H54 (cell line): ENCODE measurements around the gene MYDGF.
"Not testable (repeated sequence)": the region's sequence is repeated elsewhere in the genome, so short reads cannot be mapped to it uniquely, and the experiment has no call there.

Experiments used
- DNase-seq: peaks from one replicate; pipeline ENCODE4 v3.0.0; 2011; ENCODE audit warnings: low spot score, mixed read lengths; ENCODE audit not compliant: insufficient read length
- FAIRE-seq: peaks from 3 replicates; lab custom pipeline; 2011; peaks lifted over from hg19 to GRCh38; lab: Jason Lieb, UNC
- POLR2A ChIP-seq: IDR thresholded peaks from 2 replicates; pipeline ENCODE4 v1.6.1; 2011; ENCODE audit warnings: low read depth, mild to moderate bottlenecking, low read length

Gene MYDGF

DNA sequence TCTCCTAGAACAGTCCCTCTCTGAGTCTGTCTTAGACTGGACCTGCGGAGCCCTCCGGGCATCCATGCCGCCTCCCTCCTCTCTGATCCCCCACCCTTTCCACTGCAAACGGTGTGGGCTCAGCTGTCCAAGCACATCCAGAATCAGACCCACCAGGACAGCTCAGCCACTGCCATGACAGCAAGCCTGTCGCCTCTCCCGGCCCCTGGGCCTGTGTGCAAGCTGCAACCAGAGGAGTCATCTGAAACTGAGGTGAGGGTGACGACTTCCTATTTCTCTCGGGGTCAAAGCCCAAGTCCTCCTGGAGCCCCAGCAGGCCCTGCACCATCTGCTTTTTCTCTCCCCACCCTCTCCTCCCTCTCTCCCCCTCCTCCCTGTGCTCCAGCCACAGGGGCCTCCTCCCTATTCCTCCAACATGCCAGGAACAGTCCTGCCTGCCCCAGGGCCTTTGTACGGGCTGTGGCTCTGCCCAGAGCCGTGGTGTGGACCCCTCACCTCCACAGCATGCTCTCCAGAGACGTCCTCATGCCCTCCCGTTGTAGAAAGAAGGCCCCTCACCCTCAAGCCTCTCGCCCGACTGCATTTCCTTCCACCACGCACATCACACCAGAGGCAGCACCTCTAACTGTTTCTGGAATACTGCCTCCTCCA is 23.5 kb upstream of the MYDGF start:
- no peak for DNase-seq
- TF ChIP-seq POLR2A: no peak; the same call in 1 of the 2 replicates
- no peak for FAIRE-seq

DNA sequence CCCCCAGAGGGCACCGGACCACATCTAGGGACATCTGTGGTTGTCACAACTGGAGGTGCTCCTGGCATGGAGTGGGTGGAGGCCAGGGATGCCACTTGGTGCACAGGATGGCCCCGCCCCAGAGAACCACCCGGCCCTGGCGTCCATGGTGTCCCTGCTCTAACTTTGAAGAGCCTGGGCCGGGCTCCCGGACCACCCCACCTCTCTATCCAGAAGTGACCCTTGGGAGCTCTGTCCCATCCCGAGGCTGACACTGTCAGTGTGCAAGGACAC is 22.9 kb upstream of the MYDGF start:
- TF ChIP-seq POLR2A: no peak
- FAIRE-seq (no peak), DNase-seq (no peak)

DNA sequence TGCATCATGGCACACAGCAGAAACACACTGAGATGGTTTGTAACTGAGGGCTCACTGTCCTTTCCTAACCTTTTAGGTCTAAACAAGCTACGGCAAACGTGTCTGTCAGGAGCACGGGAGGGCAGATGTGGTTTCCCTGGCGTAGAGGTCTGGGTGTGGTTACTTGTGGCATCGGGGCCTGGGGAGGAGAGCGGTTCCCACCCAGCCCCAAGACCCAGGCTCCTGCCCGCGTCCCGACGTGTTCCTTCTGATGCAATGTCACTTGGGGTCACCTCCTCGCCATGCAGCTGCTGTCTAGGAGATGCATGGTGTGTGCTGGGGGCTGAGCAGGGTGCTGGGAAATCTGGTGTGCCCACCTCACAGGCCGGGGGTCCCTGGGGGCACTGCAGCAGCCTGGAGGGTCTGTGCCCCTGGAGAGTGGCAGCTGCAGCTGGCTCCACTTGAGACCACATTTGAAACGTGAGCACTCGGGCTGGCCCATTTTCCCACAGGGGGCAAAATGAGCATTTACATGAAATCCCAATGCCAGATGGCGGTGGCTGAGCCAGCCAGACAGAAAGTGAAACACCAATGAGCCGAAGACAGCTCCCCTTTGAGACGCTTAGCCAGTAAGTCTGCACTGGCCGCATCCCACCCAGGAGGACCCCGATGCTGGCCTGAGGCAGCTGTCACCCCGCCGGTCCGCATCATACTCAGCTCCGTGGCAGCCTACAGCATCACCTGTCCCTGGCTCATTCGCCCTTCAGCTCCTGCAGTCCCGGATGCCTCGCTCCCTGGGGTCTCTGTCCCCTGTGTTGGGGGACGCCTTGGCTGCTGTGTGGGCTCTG is 22.3 kb upstream of the MYDGF start:
- FAIRE-seq (no peak), DNase-seq (no peak)
- TF ChIP-seq POLR2A: no peak

DNA sequence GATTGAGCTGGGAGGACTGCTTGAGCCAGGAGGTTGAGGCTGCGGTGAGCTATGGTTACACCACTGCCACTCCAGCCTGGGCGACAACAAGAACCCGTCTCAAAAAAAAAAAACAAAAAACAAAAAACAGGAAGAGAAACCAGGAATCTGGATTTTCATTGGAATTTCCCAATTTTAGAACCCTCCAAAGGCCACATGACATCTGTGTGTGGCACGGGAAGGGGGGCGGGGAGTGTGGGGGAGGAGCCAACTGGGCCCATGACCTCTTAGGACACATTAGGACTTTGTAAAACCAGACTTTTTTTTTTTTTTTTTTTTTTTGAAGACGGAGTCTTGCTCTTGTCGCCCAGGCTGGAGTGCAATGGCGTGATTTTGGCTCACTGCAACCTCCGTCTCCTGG is 21.2 kb upstream of the MYDGF start:
- no peak for TF ChIP-seq POLR2A
- no peak for DNase-seq
- FAIRE-seq: no peak

DNA sequence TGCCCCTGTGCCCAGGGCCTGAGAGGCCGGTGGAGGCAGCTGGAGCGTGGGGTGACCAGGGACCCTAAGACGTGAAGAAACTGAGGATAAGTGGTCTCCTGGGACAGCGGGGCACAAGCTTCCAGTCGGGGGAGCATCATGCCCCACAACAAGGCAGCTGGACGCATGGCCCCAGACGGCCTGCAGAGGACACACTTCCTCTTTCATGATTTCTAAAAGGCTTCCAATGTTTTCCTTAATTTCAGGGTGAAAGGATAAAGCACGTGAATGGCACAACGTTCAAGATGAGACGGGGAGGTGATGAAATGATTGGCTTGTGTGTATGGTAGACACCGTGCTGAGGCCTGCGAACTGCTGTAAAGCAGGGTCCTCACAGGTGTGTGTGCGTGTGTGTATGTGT is 20.2 kb upstream of the MYDGF start:
- FAIRE-seq (no peak), DNase-seq (no peak)
- TF ChIP-seq POLR2A: no peak

DNA sequence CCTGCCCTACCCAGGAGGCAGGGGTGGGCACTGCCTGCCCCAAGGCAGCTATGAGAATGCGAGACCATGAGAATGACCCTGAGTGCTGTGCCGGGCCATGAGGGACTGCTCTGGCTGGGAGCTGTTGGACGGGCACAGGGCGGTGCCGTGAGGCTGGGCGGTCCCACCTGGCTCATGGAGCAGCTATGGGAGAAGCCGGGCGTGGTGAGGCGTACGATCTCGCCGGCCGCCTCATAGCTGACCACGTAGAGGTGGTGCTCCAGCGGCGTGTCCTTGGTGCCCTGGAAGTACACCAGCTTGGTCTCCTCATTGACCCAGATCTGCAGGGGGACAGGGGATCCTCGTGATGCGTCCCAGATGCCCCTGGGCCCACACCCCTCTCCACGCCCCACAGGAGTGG is 19.3 kb upstream of the MYDGF start:
- no peak for TF ChIP-seq POLR2A
- FAIRE-seq (no peak), DNase-seq (no peak)

DNA sequence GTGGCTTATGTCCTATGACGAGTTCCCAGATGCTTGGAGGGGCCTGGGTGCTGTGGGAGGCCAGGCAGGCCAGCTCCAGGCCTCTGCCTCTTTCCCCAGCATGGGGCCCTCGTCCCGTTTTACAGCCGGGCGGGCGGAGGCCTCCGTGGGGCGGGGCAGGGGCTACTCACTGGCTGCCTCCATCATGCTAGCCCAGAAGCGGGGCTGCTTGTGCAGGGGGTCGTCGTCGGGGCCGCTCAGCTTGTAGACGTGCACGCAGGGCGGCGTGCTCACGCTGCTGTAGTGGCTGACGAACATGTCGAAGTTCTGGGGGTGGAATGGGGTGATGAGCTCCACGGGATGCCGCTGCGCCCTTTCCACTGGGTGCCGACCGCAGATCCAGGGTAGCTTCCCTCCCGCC is 18.4 kb upstream of the MYDGF start:
- FAIRE-seq (no peak), DNase-seq (no peak)
- no peak for TF ChIP-seq POLR2A

DNA sequence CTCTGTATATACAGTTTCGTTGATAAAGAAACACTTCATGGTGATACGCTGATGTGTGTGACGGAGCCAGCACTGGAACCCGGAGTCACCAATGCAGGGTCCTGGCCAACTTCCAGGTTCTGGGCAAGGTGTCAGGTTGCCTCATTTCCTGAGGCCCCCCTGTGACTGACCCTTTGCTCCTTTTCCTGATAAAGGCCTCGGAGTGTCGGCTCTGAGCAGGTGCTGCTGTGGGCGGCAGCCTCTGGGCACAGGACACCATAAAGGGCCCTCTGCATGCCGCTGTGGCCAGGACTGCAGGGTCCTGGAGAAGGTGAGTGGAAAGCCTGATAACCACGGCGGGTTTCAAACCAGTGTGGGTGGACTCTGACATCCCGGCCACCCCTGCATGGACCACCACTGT is 17.3 kb upstream of the MYDGF start:
- no peak for DNase-seq
- no peak for FAIRE-seq
- no peak for TF ChIP-seq POLR2A

DNA sequence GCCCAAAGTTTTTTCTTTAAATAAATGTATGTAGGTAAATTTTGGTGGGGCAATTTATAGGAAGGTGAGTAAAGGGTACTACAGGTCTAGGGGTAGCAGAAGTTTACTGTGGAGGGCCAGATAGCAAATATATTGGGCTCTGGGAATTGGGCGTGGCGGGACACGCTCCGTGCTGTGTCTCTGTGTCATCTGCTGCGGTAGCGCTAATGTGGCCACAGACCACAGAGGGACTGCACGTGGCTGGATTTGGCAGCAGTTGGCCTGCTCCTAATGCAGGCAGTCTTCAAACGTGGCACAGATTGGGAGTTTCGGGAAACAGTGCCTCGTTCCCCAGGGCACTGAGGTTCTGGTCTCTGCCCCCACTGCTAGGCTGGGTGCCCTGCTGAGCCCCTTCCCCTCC is 16.6 kb upstream of the MYDGF start:
- no peak for DNase-seq
- TF ChIP-seq POLR2A: no peak
- no peak for FAIRE-seq

DNA sequence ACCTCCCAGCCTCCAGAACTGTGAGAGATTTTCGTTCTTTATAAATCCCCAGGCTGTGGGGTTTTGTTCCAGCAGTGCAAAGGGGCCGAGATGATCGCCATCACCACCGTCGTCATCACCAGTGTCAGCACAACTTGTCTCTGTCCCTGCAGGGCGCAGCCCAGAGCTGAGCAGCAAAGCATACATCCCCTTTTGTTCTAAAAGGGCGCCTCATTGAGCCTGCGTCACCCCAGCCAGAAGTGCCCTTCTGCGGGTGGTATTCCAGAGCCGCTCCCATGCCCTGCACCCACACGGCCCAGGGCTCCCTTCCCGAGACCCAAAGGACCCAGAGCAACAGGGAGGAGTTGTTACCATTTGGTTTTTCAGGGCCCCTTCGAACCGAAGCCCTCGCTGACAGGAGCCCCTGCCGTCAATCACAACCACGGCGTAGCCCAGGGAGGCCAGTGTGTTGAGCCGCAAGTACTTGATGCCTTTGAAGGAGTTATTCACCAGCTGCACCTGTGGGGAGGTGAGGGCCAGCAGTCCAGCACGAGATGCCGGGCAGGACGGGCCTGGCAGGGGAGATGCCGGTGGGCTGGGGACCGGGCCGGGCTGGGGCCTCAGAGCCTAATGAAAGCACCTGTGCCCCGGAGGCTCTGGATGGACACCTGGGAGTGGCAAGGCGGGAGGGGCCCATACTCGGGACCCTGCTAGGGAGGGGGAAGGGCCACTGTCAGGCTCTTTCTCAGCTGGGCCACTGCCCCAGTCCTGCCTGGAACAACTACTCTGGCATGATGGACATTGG is 14.4 kb upstream of the MYDGF start:
- DNase-seq (no peak), FAIRE-seq (no peak)
- TF ChIP-seq POLR2A: no peak

DNA sequence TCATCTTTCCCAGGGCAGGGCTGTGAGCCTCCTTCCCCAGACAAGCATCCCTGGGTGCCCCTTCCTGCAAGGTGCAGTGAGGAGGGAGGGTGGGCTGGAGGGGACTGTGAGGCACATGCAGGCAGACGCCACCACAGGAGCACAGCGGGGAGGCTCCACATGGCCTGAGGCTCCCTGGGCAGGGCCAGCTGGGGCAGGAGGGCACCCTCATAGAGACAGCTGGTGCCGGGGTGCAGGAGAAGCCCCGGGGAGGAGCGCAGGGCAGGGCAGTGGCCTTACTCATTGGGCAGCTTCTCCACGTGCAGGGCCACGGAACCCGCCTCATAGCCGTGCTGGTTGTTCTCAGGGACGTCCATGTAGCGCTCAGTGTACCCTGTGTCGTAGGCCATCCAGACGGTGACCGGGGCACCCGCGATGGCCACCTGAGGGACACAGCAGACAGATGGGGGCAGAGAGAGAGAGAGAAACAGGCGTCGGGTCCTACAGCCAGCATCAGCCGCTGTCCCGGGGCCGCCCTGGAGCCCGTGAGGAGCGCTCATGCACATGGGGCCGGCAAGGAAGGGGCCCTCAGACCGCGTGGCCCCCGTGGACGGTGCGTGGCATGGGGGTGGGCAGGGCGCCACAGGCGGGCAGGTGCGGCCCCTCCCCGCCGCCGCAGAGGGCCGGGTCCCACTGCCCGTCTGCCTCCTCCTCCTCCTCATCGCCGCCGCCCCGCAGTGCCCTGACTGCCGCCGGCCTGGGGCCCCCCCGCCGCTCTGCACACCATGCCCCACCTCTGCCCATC is 12.5 kb upstream of the MYDGF start:
- FAIRE-seq: no peak
- no peak for DNase-seq
- TF ChIP-seq POLR2A: no peak

DNA sequence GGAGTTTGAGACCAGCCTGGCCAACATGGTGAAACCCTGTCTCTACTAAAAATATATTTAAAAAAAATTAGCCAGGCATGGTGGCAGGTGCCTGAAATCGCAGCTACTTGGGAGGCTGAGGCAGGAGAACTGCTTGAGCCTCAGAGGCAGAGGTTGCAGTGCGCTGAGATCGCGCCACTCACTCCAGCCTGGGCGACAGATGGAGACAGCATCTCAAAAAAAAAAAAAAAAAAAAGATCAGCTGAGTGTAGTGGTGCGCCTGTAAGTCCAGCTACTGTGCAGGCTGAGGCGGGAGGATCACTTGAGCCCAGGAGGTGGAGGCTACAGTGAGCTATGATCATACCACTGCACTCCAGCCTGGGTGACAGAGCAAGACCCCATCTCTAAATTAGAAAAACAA is 9.9 kb upstream of the MYDGF start:
- DNase-seq, FAIRE-seq: not testable (repeated sequence)

DNA sequence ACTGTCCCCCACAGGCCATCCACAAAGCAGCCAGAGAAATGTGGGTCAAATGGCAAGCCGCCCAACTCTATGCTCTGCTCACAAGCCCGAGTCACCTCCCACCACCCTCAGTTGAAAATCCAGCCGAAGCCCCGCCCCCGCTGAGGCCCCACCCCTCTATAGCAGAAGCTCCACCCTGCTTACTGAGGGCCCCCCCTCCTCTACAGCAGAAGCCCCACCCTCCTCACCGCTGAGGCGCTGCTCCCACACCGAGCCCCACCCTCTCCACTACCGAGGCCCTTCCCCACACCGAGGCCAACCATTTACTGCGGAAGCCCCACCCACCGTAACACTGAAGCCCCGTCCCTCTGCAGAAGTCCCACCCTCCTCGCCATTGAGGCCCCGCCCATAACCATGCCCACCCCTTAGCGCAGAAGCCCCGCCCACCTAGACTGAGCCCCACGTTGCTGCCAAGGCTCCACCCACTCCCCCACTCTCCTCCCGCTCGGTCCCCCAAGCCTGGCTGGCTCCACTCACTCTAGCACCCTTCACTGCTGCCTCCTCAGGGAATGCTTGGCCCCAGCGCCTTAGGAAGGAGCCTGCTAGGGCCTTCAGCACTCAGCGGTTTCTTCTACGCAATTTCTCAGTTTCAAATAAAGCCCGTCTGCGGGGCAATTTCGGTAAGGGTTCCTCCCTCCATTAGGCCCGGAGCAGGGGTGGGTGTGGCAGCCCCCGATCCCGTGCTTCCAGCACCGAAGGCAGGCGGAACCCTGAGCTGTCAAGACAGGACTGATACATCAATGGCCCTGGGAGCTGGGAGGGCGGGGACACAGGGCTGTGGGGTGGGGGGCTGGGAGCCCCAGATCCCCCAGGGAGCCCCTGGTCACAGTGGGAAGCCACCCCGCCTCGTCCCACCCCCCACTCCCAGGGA is 9.0 kb upstream of the MYDGF start:
- FAIRE-seq (no peak), DNase-seq (no peak)
- TF ChIP-seq POLR2A: no peak
